Urinary bladder (tissue), 4 donors: ENCODE measurements around the gene TSTD2. TPM values are rescaled to one million over a fixed set of nuclear protein-coding genes. Genes with fewer than 3 reads are reported as not detected.

Experiments
- DNase-seq: peaks from one replicate; pipeline ENCODE4 v3.0.0-alpha.2; 2015; ENCODE audit errors: extremely low spot score
- H3K27ac ChIP-seq: one replicate; pipeline ENCODE4 v1.5.1; 2013; ENCODE audit warnings: low read depth, mild to moderate bottlenecking, moderate library complexity
- H3K36me3 ChIP-seq: one replicate; pipeline ENCODE4 v1.6.1; 2013; ENCODE audit warnings: mild to moderate bottlenecking, moderate library complexity; ENCODE audit not compliant: insufficient read depth
- H3K4me1 ChIP-seq: one replicate; pipeline ENCODE4 v1.6.1; 2013; ENCODE audit warnings: mild to moderate bottlenecking, moderate library complexity; ENCODE audit not compliant: insufficient read depth
- H3K4me3 ChIP-seq: one replicate; pipeline ENCODE4 v1.5.1; 2013; ENCODE audit warnings: low read depth, low read length
- WGBS: extraction: QIAGEN DNeasy Blood & Tissue Kit; methylation state at CpG from one replicate; pipeline ENCODE4 v1.1.7; 2013; 5-methylcytosine and 5-hydroxymethylcytosine counted together
- polyA plus RNA-seq: library from polyadenylated mRNA; stranded (reverse); fragments of 200-250 nt; gene quantifications from one replicate; pipeline ENCODE4 v1.2.3, GENCODE V29; 2013
- total RNA-seq: library from RNA; depleted of rRNA; stranded (reverse); fragments of >200 nt; gene quantifications from one replicate; pipeline ENCODE4 v1.2.3, GENCODE V29; 2014
- donor health status: healthy with polysubstance abuse.
- donor health status: healthy.

The TSTD2 gene
- total RNA-seq, result 23.5 TPM
- 14.8 TPM for polyA plus RNA-seq

GRCh38 chr9:97632985-97633858, at the start of gene TSTD2, which contains the start of gene NCBP1:
Gene TSTD2 (minus strand): TSS chr9:97633368. CDS start chr9:97627562, 5,806 bp downstream.
Gene NCBP1 (plus strand): TSS chr9:97633821. CDS start chr9:97633882, 61 bp downstream.
- Histone ChIP-seq H3K4me1 (peaks cover 3% of the 10 kb centered on the region), H3K36me3 (peaks cover under 1% of the 10 kb centered on the region), H3K4me3 (peak within 1 kb of the TSS; percentile 90), H3K27ac (peak within 1 kb of the TSS; percentile 97)
- under 1% methylated on average over 83 of the region's 83 CpGs for WGBS
- DNase-seq, result peak; percentile 95

DNA sequence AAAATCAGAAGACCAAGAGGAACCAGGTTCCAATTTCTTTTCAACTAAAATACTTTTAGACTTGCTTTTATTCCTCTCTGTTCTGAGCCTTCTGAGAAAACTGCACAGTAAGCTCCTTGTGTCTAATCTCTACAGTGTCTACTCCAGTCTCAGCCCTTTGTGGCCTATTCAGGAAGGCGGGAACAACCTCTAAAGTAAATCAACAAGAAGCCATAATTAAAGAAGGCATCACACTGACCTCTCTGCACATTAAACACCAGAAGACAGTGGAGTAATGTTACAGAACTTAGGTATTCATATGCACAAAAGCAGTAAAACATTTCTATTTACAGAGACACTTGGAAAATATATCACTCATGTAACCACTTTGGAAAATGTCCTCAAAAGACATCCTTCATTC, 49.1 kb upstream of the TSTD2 start:
- H3K4me1 ChIP-seq, result no peaks in the 10 kb centered on the region
- DNase-seq, result no peak
- 90% methylated on average over 1 of the region's 1 CpG for WGBS
- no peak overlapping the region for H3K27ac ChIP-seq
- peaks cover 4% of the 10 kb centered on the region for H3K36me3 ChIP-seq
- H3K4me3 ChIP-seq, result no peak overlapping the region

DNA sequence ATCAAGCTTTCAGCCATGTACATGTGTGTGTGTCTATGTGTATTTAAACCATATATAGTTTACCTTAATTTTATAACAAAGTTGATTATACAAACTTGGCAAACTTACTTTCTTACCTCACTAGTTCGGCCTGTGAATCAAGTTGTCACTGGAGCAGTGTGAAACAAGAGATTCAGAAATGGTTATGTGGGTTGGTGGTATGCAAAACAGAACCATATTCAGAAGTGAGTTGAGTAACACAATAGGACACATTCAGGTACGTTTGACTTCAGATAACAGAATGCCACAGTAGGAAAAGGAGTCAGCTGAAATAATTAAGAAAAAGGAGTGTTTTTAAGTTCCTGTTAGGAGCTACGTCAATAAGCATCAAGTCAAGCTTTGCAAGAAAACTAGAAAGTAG, 42.5 kb upstream of the TSTD2 start:
- Histone ChIP-seq H3K4me1 (no peaks in the 10 kb centered on the region), H3K36me3 (peaks cover 10% of the 10 kb centered on the region), H3K27ac (no peak overlapping the region), H3K4me3 (no peak overlapping the region)
- no peak for DNase-seq
- 87% methylated on average over 3 of the region's 3 CpGs for WGBS

DNA sequence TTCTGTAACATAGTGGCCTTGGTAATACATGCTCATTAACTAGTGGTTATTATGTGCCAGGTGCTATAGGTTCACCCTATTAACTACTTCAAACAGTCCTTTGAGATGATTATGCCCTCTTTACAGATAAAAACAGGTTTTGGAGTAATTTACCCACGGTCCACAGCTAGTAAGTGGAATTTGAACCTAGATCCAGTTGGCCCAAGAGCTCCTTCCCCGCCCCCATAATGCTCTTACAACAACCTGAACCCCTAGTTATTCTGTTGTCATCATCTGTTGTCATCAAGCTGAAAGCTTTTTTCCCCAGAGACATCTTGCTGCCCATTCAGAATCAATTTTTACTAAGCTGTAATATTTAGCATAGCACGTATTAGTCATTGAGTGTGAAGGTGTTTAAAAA, 40.8 kb upstream of the TSTD2 start:
- no peak overlapping the region for H3K4me3 ChIP-seq
- no peak for DNase-seq
- no peaks in the 10 kb centered on the region for H3K4me1 ChIP-seq
- H3K36me3 ChIP-seq, result peaks cover 16% of the 10 kb centered on the region
- WGBS, result 96% methylated on average over 3 of the region's 3 CpGs
- no peak overlapping the region for H3K27ac ChIP-seq

GRCh38 chr9:97672403-97672802, 39.2 kb upstream of the TSTD2 start:
- 91% methylated on average over 3 of the region's 3 CpGs for WGBS
- DNase-seq, result no peak
- Histone ChIP-seq H3K36me3 (peaks cover 18% of the 10 kb centered on the region), H3K27ac (no peak overlapping the region), H3K4me3 (no peak overlapping the region), H3K4me1 (no peaks in the 10 kb centered on the region)

- H3K27ac ChIP-seq, result no peak overlapping the region
- H3K4me3 ChIP-seq, result no peak overlapping the region
- peaks cover 20% of the 10 kb centered on the region for H3K36me3 ChIP-seq
- no peaks in the 10 kb centered on the region for H3K4me1 ChIP-seq
- WGBS, result 70% methylated on average over 3 of the region's 3 CpGs
- DNase-seq, result no peak
Observed at GRCh38 chr9:97670586-97670985, 37.4 kb upstream of the TSTD2 start.

DNA sequence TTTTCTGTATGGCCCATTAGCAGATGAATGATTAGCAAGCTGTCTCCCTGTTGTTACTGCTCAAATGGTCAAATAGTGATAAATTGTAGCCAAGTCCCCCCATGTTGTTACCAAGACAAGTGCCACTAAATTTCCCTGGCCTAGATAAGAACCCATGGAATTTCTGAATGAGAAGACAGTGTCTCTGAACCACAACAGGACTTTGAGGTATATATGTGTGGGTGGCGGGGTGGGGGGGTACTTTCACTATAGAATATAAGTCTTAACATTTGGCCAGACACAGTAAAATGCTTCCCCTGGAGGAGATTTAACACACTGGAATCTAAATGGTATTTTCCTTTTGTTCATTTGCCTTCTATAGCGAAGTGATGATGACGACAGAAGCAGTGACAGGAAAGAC, 35.3 kb upstream of the TSTD2 start:
- peaks cover 18% of the 10 kb centered on the region for H3K36me3 ChIP-seq
- DNase-seq, result no peak
- no peak overlapping the region for H3K4me3 ChIP-seq
- H3K27ac ChIP-seq, result no peak overlapping the region
- H3K4me1 ChIP-seq, result no peaks in the 10 kb centered on the region
- WGBS, result 96% methylated on average over 3 of the region's 3 CpGs

DNA sequence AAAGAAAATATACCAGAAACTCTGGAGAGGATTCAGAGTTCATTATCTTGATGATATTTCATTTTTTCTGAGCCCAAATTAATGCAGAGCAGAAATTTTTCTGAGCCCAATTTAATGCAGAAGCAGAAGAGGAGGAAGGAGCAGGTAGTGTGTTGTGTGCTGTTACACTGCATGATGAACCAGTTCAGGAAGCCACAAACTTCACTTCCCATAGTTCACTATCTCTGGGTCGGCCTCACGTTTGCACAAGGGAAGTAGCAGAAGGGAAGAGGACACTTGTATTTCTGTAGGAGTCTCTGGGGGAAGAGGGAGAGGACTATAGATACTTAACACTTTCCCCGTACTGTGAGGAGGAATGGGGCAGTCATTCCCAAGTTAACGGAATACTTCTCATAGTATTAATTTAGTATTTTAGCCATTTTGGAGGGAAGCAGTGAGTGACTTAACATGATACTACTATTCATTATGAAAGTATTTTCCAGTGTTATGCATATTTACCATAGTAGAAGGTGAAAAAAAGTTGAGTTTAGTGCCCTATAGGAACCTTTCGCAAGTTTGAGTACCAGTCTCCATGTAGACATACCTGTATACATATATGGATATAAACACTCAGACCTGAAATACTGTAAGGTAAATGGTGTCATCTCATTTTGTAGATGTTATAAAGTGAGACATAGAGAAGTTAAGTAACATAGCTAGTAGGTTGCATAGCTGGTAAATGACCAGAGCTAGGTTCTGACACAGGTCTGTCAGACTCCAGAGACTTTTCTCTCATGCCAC, 33.9 kb upstream of the TSTD2 start:
- peaks cover 17% of the 10 kb centered on the region for H3K36me3 ChIP-seq
- H3K4me1 ChIP-seq, result no peaks in the 10 kb centered on the region
- 85% methylated on average over 5 of the region's 5 CpGs for WGBS

DNA sequence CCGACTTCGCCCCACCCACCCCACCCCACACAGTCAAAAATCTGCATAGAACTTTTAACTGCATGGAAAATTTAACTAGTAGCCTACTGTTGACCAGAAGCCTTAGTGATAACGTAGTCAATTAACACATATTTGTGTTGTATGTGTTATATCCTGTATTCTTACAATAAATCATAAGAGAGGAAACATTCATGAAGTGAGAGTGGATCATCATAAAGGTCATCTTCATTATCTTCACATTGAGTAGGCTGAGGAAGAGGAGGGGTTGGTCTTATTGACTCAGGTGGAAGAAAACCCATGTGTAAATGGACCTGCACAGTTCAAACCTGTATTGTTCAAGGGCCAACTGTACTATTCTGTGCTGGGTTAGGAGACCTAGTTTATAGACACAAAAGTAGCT, 32.6 kb upstream of the TSTD2 start:
- Histone ChIP-seq H3K36me3 (peaks cover 18% of the 10 kb centered on the region), H3K4me3 (no peak overlapping the region), H3K4me1 (no peaks in the 10 kb centered on the region), H3K27ac (no peak overlapping the region)
- no peak for DNase-seq
- WGBS, result 92% methylated on average over 3 of the region's 3 CpGs

More for the DNA sequence above, 33.9 kb upstream of the TSTD2 start:
- H3K27ac ChIP-seq, result no peak overlapping the region
- DNase-seq, result no peak
- H3K4me3 ChIP-seq, result no peak overlapping the region

DNA sequence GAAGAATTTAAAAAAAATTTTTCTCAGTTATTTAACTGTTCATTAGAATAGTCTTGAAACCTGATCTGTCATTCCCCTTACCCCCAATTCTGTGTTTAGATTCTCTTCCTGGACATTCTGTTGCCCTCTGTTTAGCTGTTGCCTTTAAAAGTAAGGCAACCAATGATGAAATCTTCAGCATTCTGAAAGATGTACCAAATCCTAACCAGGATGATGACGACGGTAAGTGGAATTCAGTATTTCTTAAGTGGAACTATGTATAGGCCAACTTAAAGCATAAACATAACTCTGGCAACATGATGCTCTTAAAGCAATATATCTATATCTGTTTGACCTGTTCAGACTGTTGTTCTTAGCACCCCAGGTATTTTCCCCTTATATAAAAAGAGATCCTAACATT, 27.7 kb upstream of the TSTD2 start:
- WGBS, result 83% methylated on average over 2 of the region's 2 CpGs
- DNase-seq, result no peak
- H3K36me3 ChIP-seq, result peaks cover 14% of the 10 kb centered on the region
- no peak overlapping the region for H3K27ac ChIP-seq
- no peaks in the 10 kb centered on the region for H3K4me1 ChIP-seq
- H3K4me3 ChIP-seq, result no peak overlapping the region

GRCh38 chr9:97660340-97660739, 27.2 kb upstream of the TSTD2 start:
- H3K4me3 ChIP-seq, result no peak overlapping the region
- no peak for DNase-seq
- H3K36me3 ChIP-seq, result peaks cover 13% of the 10 kb centered on the region
- no peak overlapping the region for H3K27ac ChIP-seq
- H3K4me1 ChIP-seq, result no peaks in the 10 kb centered on the region
- WGBS, result 77% methylated on average over 5 of the region's 5 CpGs

- 94% methylated on average over 3 of the region's 3 CpGs for WGBS
- no peak overlapping the region for H3K4me3 ChIP-seq
- H3K27ac ChIP-seq, result no peak overlapping the region
- H3K4me1 ChIP-seq, result no peaks in the 10 kb centered on the region
- DNase-seq, result no peak
- H3K36me3 ChIP-seq, result peaks cover 13% of the 10 kb centered on the region
Observed at GRCh38 chr9:97659771-97660170, 26.6 kb upstream of the TSTD2 start.

- no peaks in the 10 kb centered on the region for H3K4me1 ChIP-seq
- DNase-seq, result no peak
- H3K36me3 ChIP-seq, result peaks cover 13% of the 10 kb centered on the region
- no peak overlapping the region for H3K4me3 ChIP-seq
- H3K27ac ChIP-seq, result no peak overlapping the region
- 79% methylated on average over 1 of the region's 1 CpG for WGBS
Observed at GRCh38 chr9:97658707-97659106, 25.5 kb upstream of the TSTD2 start.

DNA sequence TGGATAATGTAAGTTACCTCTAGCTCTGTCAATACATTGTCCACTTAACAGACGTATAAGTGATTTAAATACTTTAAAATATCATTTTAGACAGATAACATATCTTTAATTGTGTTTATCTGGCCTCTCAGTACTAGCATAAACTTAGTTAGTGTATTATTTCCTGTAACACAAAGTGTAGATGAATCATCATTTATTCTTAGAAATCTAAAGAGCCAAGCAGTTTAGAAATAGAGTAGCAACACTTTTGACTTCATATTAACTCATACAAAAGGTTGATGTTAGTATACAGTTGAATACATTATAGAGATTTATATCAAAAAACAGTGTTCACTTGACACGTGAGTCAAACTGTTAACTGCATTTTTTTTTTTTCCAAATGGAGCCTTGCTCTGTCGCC, 18.5 kb upstream of the TSTD2 start:
- 82% methylated on average over 3 of the region's 3 CpGs for WGBS
- DNase-seq, result no peak
- H3K4me3 ChIP-seq, result no peak overlapping the region
- peaks cover 9% of the 10 kb centered on the region for H3K36me3 ChIP-seq
- no peak overlapping the region for H3K27ac ChIP-seq
- H3K4me1 ChIP-seq, result no peaks in the 10 kb centered on the region
